PC-9 (cell line): ENCODE data around the gene TANGO6. TPM values are rescaled to one million over a fixed set of nuclear protein-coding genes. Genes with fewer than 3 reads are reported as not detected.
"Not testable (repeated sequence)": the region's sequence is repeated elsewhere in the genome, so short reads cannot be mapped to it uniquely, and the experiment has no call there.

Source experiments
- BruUV-seq: library from RNA; stranded (reverse); fragments of 400-500 nt; replicated peaks from 2 replicates; lab custom pipeline; 2021; lab: Mats Ljungman, UMichigan
- CTCF ChIA-PET: fragments of 300-600 bp; sonication (Branson Sonifier 250); formaldehyde crosslinking; loops from one replicate; lab custom pipeline; 2022; ENCODE audit warnings: antibody characterized with exemption; lab: Charles Lee
- POLR2A ChIA-PET: fragments of 300-600 bp; sonication (Branson Sonifier 250); formaldehyde crosslinking; loops from one replicate; lab custom pipeline; 2022; ENCODE audit warnings: antibody characterized with exemption; ENCODE audit not compliant: unreplicated experiment; lab: Charles Lee
- DNase-seq, 2 experiments: peaks; one replicate each; pipeline versions ENCODE4 v3.0.0 to v3.0.0-alpha.2; 2015 to 2022; ENCODE audit warnings: mixed read lengths in 1 of 2
- H2AFZ ChIP-seq: fragments of 200-600 bp; sonication (generic); 2 replicates; pipeline ENCODE4 v1.8.1; 2017; ENCODE audit warnings: antibody characterized with exemption
- H3F3A ChIP-seq: fragments of 200-600 bp; sonication (generic); 2 replicates; pipeline ENCODE4 v1.8.1; 2017; ENCODE audit warnings: antibody characterized with exemption, mild to moderate bottlenecking, low read depth; ENCODE audit not compliant: insufficient read depth
- H3K27ac ChIP-seq: fragments of 200-600 bp; sonication (generic); 2 replicates; pipeline ENCODE4 v1.6.1; 2016; ENCODE audit warnings: mixed run types
- H3K27me3 ChIP-seq: fragments of 200-600 bp; sonication (generic); 2 replicates; pipeline ENCODE4 v1.6.1; 2016; ENCODE audit warnings: low read depth, mixed run types; ENCODE audit not compliant: insufficient read depth
- H3K36me3 ChIP-seq: fragments of 200-600 bp; sonication (generic); 2 replicates; pipeline ENCODE4 v1.6.1; 2016; ENCODE audit warnings: low read depth, mixed run types
- H3K4me1 ChIP-seq: fragments of 200-600 bp; sonication (generic); replicated peaks from 2 replicates; pipeline ENCODE4 v1.6.1; 2016; ENCODE audit warnings: mixed run types; ENCODE audit not compliant: insufficient read depth
- H3K4me2 ChIP-seq: fragments of 200-600 bp; sonication (generic); 2 replicates; pipeline ENCODE4 v1.6.1; 2017; ENCODE audit warnings: mixed run types
- H3K4me3 ChIP-seq: fragments of 200-600 bp; sonication (generic); 2 replicates; pipeline ENCODE4 v1.6.1; 2016; ENCODE audit warnings: mixed run types
- H3K79me2 ChIP-seq: fragments of 200-600 bp; sonication (generic); 2 replicates; pipeline ENCODE4 v1.6.1; 2017; ENCODE audit warnings: low read depth, mixed run types
- H3K9me2 ChIP-seq: fragments of 200-600 bp; sonication (generic); 2 replicates; pipeline ENCODE4 v1.8.1; 2017; ENCODE audit warnings: mild to moderate bottlenecking; ENCODE audit not compliant: insufficient read depth
- H3K9me3 ChIP-seq: fragments of 200-600 bp; sonication (generic); 2 replicates; pipeline ENCODE4 v1.8.1; 2016; ENCODE audit warnings: low read depth; ENCODE audit not compliant: insufficient read depth
- H4K20me1 ChIP-seq: fragments of 200-600 bp; sonication (generic); 2 replicates; pipeline ENCODE4 v1.8.1; 2017; ENCODE audit not compliant: insufficient read depth
- CTCF ChIP-seq: fragments of 200-600 bp; sonication (generic); conservative IDR thresholded peaks from 2 replicates; pipeline ENCODE4 v1.6.1; 2017; ENCODE audit warnings: mixed run types, antibody characterized with exemption, mild to moderate bottlenecking, moderate library complexity
- EZH2 ChIP-seq: fragments of 200-600 bp; sonication (generic); IDR thresholded peaks from 2 replicates; pipeline ENCODE4 v1.8.0; 2017; ENCODE audit warnings: antibody characterized with exemption, low read depth
- intact Hi-C: fragments of 100-400 bp; cut with micrococcal nuclease; formaldehyde crosslinking; loops from one replicate; pipeline ENCODE4 v1.10.0; 2022; ENCODE audit not compliant: unreplicated experiment
- total RNA-seq: library from RNA; stranded (reverse); gene quantifications from 2 replicates; pipeline ENCODE4 v1.2.3, GENCODE V29; 2021

The TANGO6 gene
- total RNA-seq, 1 experiment from 2014 or later: 5.8 TPM

GRCh38 chr16:68985855-68986254 lies 142.5 kb downstream of the TANGO6 start:
- peaks cover 10% of the 10 kb centered on the region; the same call in 1 of the 2 replicates for H3F3A ChIP-seq
- no peak for TF ChIP-seq CTCF
- TF ChIP-seq EZH2: no peak
- no peak overlapping the region for H2AFZ ChIP-seq
- no peak overlapping the region for H3K4me2 ChIP-seq
- no peaks in the 10 kb centered on the region for H3K27me3 ChIP-seq
- no peak for DNase-seq
- CTCF ChIA-PET: no interaction called here
- H3K79me2 ChIP-seq: no peaks in the 10 kb centered on the region
- no peaks in the 10 kb centered on the region for H3K9me3 ChIP-seq
- H3K27ac ChIP-seq: no peak overlapping the region
- intact Hi-C loops: no loop called here
- H3K9me2 ChIP-seq: no peaks in the 10 kb centered on the region
- H3K4me3 ChIP-seq: no peak overlapping the region
- no peaks in the 10 kb centered on the region for H4K20me1 ChIP-seq
- no TSS peak for BruUV-seq
- 0 out of 2 replicates have a peak, but pooled peaks cover 3% of the 10 kb centered on the region for H3K4me1 ChIP-seq
- POLR2A ChIA-PET: no interaction called here
- H3K36me3 ChIP-seq: no peaks in the 10 kb centered on the region

- Histone ChIP-seq H3K9me2 (no peaks in the 10 kb centered on the region), H3F3A (peaks cover 22% of the 10 kb centered on the region; the same call in 1 of the 2 replicates), H3K27ac (no peak overlapping the region), H3K4me3 (no peak overlapping the region), H3K4me1 (peaks cover 16% of the 10 kb centered on the region), H3K4me2 (no peak overlapping the region), H3K9me3 (no peaks in the 10 kb centered on the region), H3K79me2 (no peaks in the 10 kb centered on the region), H4K20me1 (no peaks in the 10 kb centered on the region), H2AFZ (no peak overlapping the region), H3K36me3 (no peaks in the 10 kb centered on the region), H3K27me3 (no peaks in the 10 kb centered on the region)
- no TSS peak for BruUV-seq
- intact Hi-C loops: no loop called here
- POLR2A ChIA-PET: no interaction called here
- no peak for DNase-seq
- TF ChIP-seq CTCF: no peak
- no peak for TF ChIP-seq EZH2
- CTCF ChIA-PET: no interaction called here
Observed at GRCh38 chr16:68987734-68988457, 144.6 kb downstream of the TANGO6 start.

GRCh38 chr16:68990172-68990845 lies 147.0 kb downstream of the TANGO6 start:
- H3K79me2 ChIP-seq, H2AFZ ChIP-seq, DNase-seq, H3K9me2 ChIP-seq, H3K27ac ChIP-seq, BruUV-seq, H3K4me2 ChIP-seq, H3K36me3 ChIP-seq, H4K20me1 ChIP-seq, H3K9me3 ChIP-seq, CTCF ChIA-PET, H3K27me3 ChIP-seq, H3K4me3 ChIP-seq: not testable (repeated sequence)
- H3F3A ChIP-seq: peaks cover 30% of the 10 kb centered on the region
- 0 out of 2 replicates have a peak, but pooled peaks have one; percentile 23 for TF ChIP-seq CTCF
- POLR2A ChIA-PET: interaction anchor here (0.7 kb wide), 1 partner anchor 70 kb away, joined by 4 read pairs; no protein-coding TSS in a partner anchor
- intact Hi-C loops: loop anchor here (5.0 kb wide), 2 partner anchors 87 to 117 kb away; partner anchors contain the start of gene HAS3
- peaks cover 40% of the 10 kb centered on the region for H3K4me1 ChIP-seq
